HCT116 (cell line): Measurements from ENCODE around the gene ADAMTS14. TPM values are rescaled to one million over a fixed set of nuclear protein-coding genes. Genes with fewer than 3 reads are reported as not detected.

Experiments
- ATAC-seq: fragments of 200-7000 bp; cut with Tn5 transposase; 2 replicates; pipeline ENCODE4 v1.9.1; 2020; ENCODE audit warnings: mild to moderate bottlenecking, moderate library complexity
- BruUV-seq: library from RNA; stranded (reverse); fragments of 400-500 nt; replicated peaks from 2 replicates; lab custom pipeline; 2021; lab: Mats Ljungman, UMichigan
- CTCF ChIA-PET: fragments of 300-600 bp; sonication (Branson Sonifier 250); formaldehyde crosslinking; loops from one replicate; lab custom pipeline; 2021; ENCODE audit warnings: antibody characterized with exemption; lab: Charles Lee
- POLR2A ChIA-PET: fragments of 300-600, 350-600 bp; sonication (Branson Sonifier 250); formaldehyde crosslinking; loops from one replicate; lab custom pipeline; 2021; ENCODE audit warnings: antibody characterized with exemption; lab: Charles Lee
- RAD21 ChIA-PET, 2 experiments: fragments of 300-600 bp; sonication (Branson Sonifier 250); formaldehyde crosslinking; loops; one replicate each; lab custom pipeline; 2023; ENCODE audit warnings: low total read pairs in 2 of 2; ENCODE audit not compliant: uncharacterized antibody in 2 of 2, unreplicated experiment in 2 of 2, low non-redundant PET in 1 of 2; lab: Charles Lee
- DNase-seq: peaks from one replicate; pipeline ENCODE4 v3.0.0-alpha.2; 2010; ENCODE audit warnings: low read depth, low spot score
- H2AFZ ChIP-seq: fragments of 200-600 bp; shearing (Covaris generic), sonication (generic); 2 replicates; pipeline ENCODE4 v1.6.1; 2017; ENCODE audit warnings: low read depth, mixed run types, mixed read lengths, antibody characterized with exemption, low read length; ENCODE audit not compliant: poor library complexity, severe bottlenecking
- H3K27ac ChIP-seq: 2 replicates; pipeline ENCODE4 v1.5.1; 2012; ENCODE audit warnings: low read depth, low read length
- H3K27me3 ChIP-seq: fragments of 200-600 bp; sonication (generic); 2 replicates; pipeline ENCODE4 v1.6.1; 2016; ENCODE audit warnings: mixed run types, low read length, mixed read lengths; ENCODE audit not compliant: insufficient read depth
- H3K36me3 ChIP-seq, 2 experiments: fragments of 200-500 bp in 1 of 2; fragments of 200-600 bp in 1 of 2; sonication (Bioruptor generic) in 1 of 2; sonication (generic) in 1 of 2; 2 replicates each; pipeline versions ENCODE4 v1.5.1 to v1.6.1; 2014 to 2016; ENCODE audit warnings: low read length in 2 of 2, inconsistent platforms in 1 of 2, mixed read lengths in 1 of 2, mixed run types in 1 of 2; ENCODE audit not compliant: insufficient read depth in 2 of 2, control insufficient read depth in 1 of 2
- H3K4me1 ChIP-seq, 2 experiments: fragments of 200-600 bp in 1 of 2; sonication (generic) in 1 of 2; 2 replicates each; pipeline versions ENCODE4 v1.5.1 to v1.6.1; 2012 to 2017; ENCODE audit warnings: low read length in 2 of 2, inconsistent platforms in 1 of 2, mild to moderate bottlenecking in 1 of 2, mixed read lengths in 1 of 2, mixed run types in 1 of 2, moderate library complexity in 1 of 2; ENCODE audit not compliant: insufficient read depth in 2 of 2, control insufficient read depth in 1 of 2
- H3K4me2 ChIP-seq: fragments of 200-600 bp; sonication (generic); 2 replicates; pipeline ENCODE4 v1.6.1; 2017; ENCODE audit warnings: mixed run types, low read length, mixed read lengths
- H3K4me3 ChIP-seq, 2 experiments: fragments of 200-600 bp in 1 of 2; sonication (generic) in 1 of 2; replicated peaks in 1 of 2; 2 replicates each; pipeline ENCODE4 v1.5.1; 2011 to 2016; ENCODE audit warnings: low read length in 2 of 2, control low read depth in 1 of 2, low read depth in 1 of 2, mild to moderate bottlenecking in 1 of 2, mixed read lengths in 1 of 2, mixed run types in 1 of 2
- H3K79me2 ChIP-seq: fragments of 200-600 bp; sonication (generic); 2 replicates; pipeline ENCODE4 v1.6.1; 2017; ENCODE audit warnings: mild to moderate bottlenecking, mixed run types, low read length, moderate library complexity, mixed read lengths; ENCODE audit not compliant: insufficient read depth
- H3K9ac ChIP-seq: fragments of 200-600 bp; sonication (generic); 2 replicates; pipeline ENCODE4 v1.6.1; 2016; ENCODE audit warnings: low read length, mixed read lengths
- H3K9me2 ChIP-seq: fragments of 200-600 bp; sonication (generic), shearing (Covaris generic); 2 replicates; pipeline ENCODE4 v1.6.1; 2017; ENCODE audit warnings: mixed run types, mild to moderate bottlenecking, moderate library complexity; ENCODE audit not compliant: insufficient read depth
- H3K9me3 ChIP-seq, 2 experiments: fragments of 200-500 bp in 1 of 2; fragments of 200-600 bp in 1 of 2; sonication (Bioruptor generic) in 1 of 2; sonication (generic) in 1 of 2; 2 replicates each; pipeline ENCODE4 v1.6.1; 2014 to 2017; ENCODE audit warnings: low read length in 2 of 2, mixed read lengths in 2 of 2, inconsistent platforms in 1 of 2, low read depth in 1 of 2, mild to moderate bottlenecking in 1 of 2, mixed run types in 1 of 2, moderate library complexity in 1 of 2; ENCODE audit not compliant: control insufficient read depth in 1 of 2, insufficient read depth in 1 of 2
- H4K20me1 ChIP-seq: fragments of 200-600 bp; sonication (generic), shearing (Covaris generic); 2 replicates; pipeline ENCODE4 v1.6.1; 2017; ENCODE audit warnings: mixed run types, mild to moderate bottlenecking, moderate library complexity; ENCODE audit not compliant: insufficient read depth
- EZH2 ChIP-seq: fragments of 200-600 bp; sonication (generic); IDR thresholded peaks from 2 replicates; pipeline ENCODE4 v1.6.1; 2017; ENCODE audit warnings: antibody characterized with exemption, mixed run types
- ZNF274 ChIP-seq: fragments of 200-500 bp; sonication (Bioruptor generic); IDR thresholded peaks from 2 replicates; pipeline ENCODE4 v1.6.1; 2014; ENCODE audit warnings: mild to moderate bottlenecking, low read depth, low read length, inconsistent platforms
- intact Hi-C: fragments of 100-400 bp; cut with micrococcal nuclease; formaldehyde crosslinking; loops from 2 replicates; pipeline ENCODE4 v1.10.0; 2022
- total RNA-seq: library from RNA; stranded (reverse); gene quantifications from one replicate; pipeline ENCODE4 v1.2.1, GENCODE V29; 2021; ENCODE audit not compliant: unreplicated experiment

Gene ADAMTS14
- total RNA-seq, 1 experiment from 2014 or later, result 13.2 TPM

GRCh38 chr10:70677620-70678249 is 5.4 kb downstream of the ADAMTS14 start:
- no peak overlapping the region for H3K27ac ChIP-seq
- no peaks in the 10 kb centered on the region for H3K9me2 ChIP-seq
- no peak overlapping the region for H3K4me3 ChIP-seq
- ATAC-seq (no peak), DNase-seq (no peak)
- H4K20me1 ChIP-seq, result no peaks in the 10 kb centered on the region
- peaks cover 0 to 18% of the 10 kb centered on the region in 2 experiments; a peak in 2 of 4 replicates for H3K36me3 ChIP-seq
- H3K4me1 ChIP-seq, result peaks cover 13 to 52% of the 10 kb centered on the region in 2 experiments
- BruUV-seq, result no TSS peak
- intact Hi-C loops, result no loop called here
- TF ChIP-seq ZNF274, result no peak
- ChIA-PET POLR2A (no interaction called here), RAD21 (no interaction called here), CTCF (interaction anchor here (0.8 kb wide), 1 partner anchor 119 kb away, joined by 4 read pairs; no protein-coding TSS in a partner anchor)
- H3K9ac ChIP-seq, result no peak overlapping the region
- H3K27me3 ChIP-seq, result no peaks in the 10 kb centered on the region
- no peak overlapping the region for H2AFZ ChIP-seq
- no peak overlapping the region for H3K4me2 ChIP-seq
- peaks cover 73% of the 10 kb centered on the region for H3K79me2 ChIP-seq
- no peaks in the 10 kb centered on the region for H3K9me3 ChIP-seq

- intact Hi-C loops, result no loop called here
- peaks cover 0 to 18% of the 10 kb centered on the region in 2 experiments; a peak in 2 of 4 replicates for H3K36me3 ChIP-seq
- CTCF ChIA-PET, result interaction anchor here (0.8 kb wide), 1 partner anchor 119 kb away, joined by 4 read pairs; no protein-coding TSS in a partner anchor
- H3K9me3 ChIP-seq, result no peaks in the 10 kb centered on the region
- no peak overlapping the region for H3K9ac ChIP-seq
- no peak overlapping the region for H3K27ac ChIP-seq
- H3K4me3 ChIP-seq, result no peak overlapping the region
- no peak for ATAC-seq
- H3K79me2 ChIP-seq, result peaks cover 68% of the 10 kb centered on the region
- BruUV-seq, result no TSS peak
- no peaks in the 10 kb centered on the region for H3K9me2 ChIP-seq
- RAD21 ChIA-PET, result no interaction called here
- no peak overlapping the region for H2AFZ ChIP-seq
- no peak for TF ChIP-seq EZH2
- no peaks in the 10 kb centered on the region for H3K27me3 ChIP-seq
- POLR2A ChIA-PET, result no interaction called here
- DNase-seq, result no peak
- no peaks in the 10 kb centered on the region for H4K20me1 ChIP-seq
- H3K4me1 ChIP-seq, result peaks cover 8 to 49% of the 10 kb centered on the region in 2 experiments
- H3K4me2 ChIP-seq, result no peak overlapping the region
Measured at GRCh38 chr10:70678250-70678635, 5.9 kb downstream of the ADAMTS14 start.
